Esophagus squamous epithelium (tissue), 5 donors: ENCODE results near the gene NEK7. TPM values are rescaled to one million over a fixed set of nuclear protein-coding genes. Genes with fewer than 3 reads are reported as not detected.

ENCODE experiments used
- DNase-seq: peaks from one replicate; lab custom pipeline; 2025; lab: John Stamatoyannopoulos, UW
- H3K27ac ChIP-seq, 4 donors: fragments of 200-600 bp; sonication (generic); one replicate each; pipeline ENCODE4 v1.5.1; 2016 to 2019; ENCODE audit warnings: mild to moderate bottlenecking in 1 of 4
- H3K27me3 ChIP-seq, 4 donors: fragments of 200-600 bp; sonication (generic); 1 replicate in 3 of 4; 2 replicates in 1 of 4; pipeline versions ENCODE4 v1.5.1 to v1.6.0; 2017 to 2021; ENCODE audit warnings: antibody characterized with exemption in 1 of 4
- H3K36me3 ChIP-seq, 3 donors: fragments of 200-600 bp; sonication (generic); one replicate each; pipeline ENCODE4 v1.5.1; 2016 to 2019
- H3K4me1 ChIP-seq, 3 donors: fragments of 200-600 bp; sonication (generic); one replicate each; pipeline ENCODE4 v1.5.1; 2017 to 2019
- H3K4me3 ChIP-seq, 4 donors: fragments of 200-600 bp; sonication (generic); 1 replicate in 3 of 4; 2 replicates in 1 of 4; pipeline ENCODE4 v1.5.1; 2016 to 2019; ENCODE audit warnings: mild to moderate bottlenecking in 2 of 4, moderate library complexity in 1 of 4
- H3K9me3 ChIP-seq, 3 donors: fragments of 200-600 bp; sonication (generic); one replicate each; pipeline ENCODE4 v1.5.1; 2016 to 2019
- POLR2A ChIP-seq, 4 donors: fragments of 450-650 bp; IDR thresholded peaks; one replicate each; pipeline ENCODE4 v1.6.1; 2017; ENCODE audit warnings: antibody characterized with exemption in 4 of 4, mild to moderate bottlenecking in 4 of 4, moderate library complexity in 3 of 4
- WGBS, 2 donors: methylation state at CpG; one replicate each; pipeline ENCODE4 v1.1.5; 2018; 5-methylcytosine and 5-hydroxymethylcytosine counted together
- intact Hi-C: fragments of 100-400 bp; cut with DNase I; formaldehyde crosslinking; loops from one replicate; pipeline ENCODE4 v1.15.0; 2022
- total RNA-seq, 4 donors: library from RNA; depleted of rRNA; stranded (reverse); fragments of >200 nt; gene quantifications; one replicate each; pipeline ENCODE4 v1.1.0, GENCODE V29; 2016
- TF ChIP-seq, protein P1 (sequence below), 6 experiments: fragments of 450-650 bp in 4 of 6; fragments of 200-600 bp in 2 of 6; sonication (generic) in 2 of 6; IDR thresholded peaks; one replicate each; pipeline ENCODE4 v1.5.1; 2016 to 2019; ENCODE audit warnings: antibody characterized with exemption in 6 of 6, mild to moderate bottlenecking in 4 of 6, moderate library complexity in 4 of 6
- donor health status: DM: yes; HTN: yes; CAD: no.

The NEK7 gene
- 10 to 100 TPM; 26.2 to 79.2 (median 52.4) TPM for total RNA-seq

DNA sequence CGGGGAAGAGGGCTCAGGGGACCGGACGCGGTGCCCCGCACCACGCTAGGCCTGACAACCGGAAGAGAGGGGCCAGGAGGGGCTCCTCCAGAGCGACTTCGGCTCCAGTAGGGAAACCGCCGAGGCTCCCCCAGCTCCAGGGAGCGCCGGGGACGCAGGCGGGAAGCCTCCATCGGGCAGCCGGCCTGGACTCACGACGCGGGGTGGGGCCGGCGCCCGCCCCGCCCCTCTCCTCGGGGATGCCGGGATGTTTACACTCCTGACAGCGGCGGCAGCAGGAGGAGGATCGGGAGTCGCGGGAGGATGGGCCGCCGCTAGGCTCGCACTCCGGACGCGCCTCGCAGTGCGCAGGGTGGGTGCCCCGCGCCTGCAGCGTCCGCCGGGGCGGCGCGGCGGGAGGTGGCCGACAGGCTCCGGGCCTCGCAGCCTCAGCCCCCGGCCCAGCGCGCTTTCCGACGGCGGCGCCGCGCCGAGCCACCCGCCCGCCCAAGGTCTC lies at the start of gene NEK7:
TSS of gene NEK7 (plus strand) at position 254 of the 496 bp plus-strand sequence. CDS start 75,583 bp downstream, outside the sequence.
- peak; percentile 39 for DNase-seq
- H3K27ac ChIP-seq, result peak within 1 kb of the TSS; percentile 95 to 100 (median 98)
- intact Hi-C loops, result no loop called here
- H3K4me1 ChIP-seq, result peaks cover 10 to 46% (median 11%) of the 10 kb centered on the region in 3 donors
- H3K9me3 ChIP-seq, result no peaks in the 10 kb centered on the region
- 0% methylated on average over 7 to 9 of the region's 63 CpGs for WGBS, 2 donors
- TF ChIP-seq POLR2A (IDR thresholded peaks at IDR 0.05), result peak in 3 of 4 donors; percentile 84 to 92 (median 89)
- TF ChIP-seq, protein P1, sequence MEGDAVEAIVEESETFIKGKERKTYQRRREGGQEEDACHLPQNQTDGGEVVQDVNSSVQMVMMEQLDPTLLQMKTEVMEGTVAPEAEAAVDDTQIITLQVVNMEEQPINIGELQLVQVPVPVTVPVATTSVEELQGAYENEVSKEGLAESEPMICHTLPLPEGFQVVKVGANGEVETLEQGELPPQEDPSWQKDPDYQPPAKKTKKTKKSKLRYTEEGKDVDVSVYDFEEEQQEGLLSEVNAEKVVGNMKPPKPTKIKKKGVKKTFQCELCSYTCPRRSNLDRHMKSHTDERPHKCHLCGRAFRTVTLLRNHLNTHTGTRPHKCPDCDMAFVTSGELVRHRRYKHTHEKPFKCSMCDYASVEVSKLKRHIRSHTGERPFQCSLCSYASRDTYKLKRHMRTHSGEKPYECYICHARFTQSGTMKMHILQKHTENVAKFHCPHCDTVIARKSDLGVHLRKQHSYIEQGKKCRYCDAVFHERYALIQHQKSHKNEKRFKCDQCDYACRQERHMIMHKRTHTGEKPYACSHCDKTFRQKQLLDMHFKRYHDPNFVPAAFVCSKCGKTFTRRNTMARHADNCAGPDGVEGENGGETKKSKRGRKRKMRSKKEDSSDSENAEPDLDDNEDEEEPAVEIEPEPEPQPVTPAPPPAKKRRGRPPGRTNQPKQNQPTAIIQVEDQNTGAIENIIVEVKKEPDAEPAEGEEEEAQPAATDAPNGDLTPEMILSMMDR (IDR thresholded peaks at IDR 0.05), result peak in 1 of 6 experiments; percentile 7
- H3K36me3 ChIP-seq, result no peaks in the 10 kb centered on the region
- H3K27me3 ChIP-seq, result no peaks in the 10 kb centered on the region
- H3K4me3 ChIP-seq, result peak within 1 kb of the TSS; percentile 75 to 89 (median 88)

DNA sequence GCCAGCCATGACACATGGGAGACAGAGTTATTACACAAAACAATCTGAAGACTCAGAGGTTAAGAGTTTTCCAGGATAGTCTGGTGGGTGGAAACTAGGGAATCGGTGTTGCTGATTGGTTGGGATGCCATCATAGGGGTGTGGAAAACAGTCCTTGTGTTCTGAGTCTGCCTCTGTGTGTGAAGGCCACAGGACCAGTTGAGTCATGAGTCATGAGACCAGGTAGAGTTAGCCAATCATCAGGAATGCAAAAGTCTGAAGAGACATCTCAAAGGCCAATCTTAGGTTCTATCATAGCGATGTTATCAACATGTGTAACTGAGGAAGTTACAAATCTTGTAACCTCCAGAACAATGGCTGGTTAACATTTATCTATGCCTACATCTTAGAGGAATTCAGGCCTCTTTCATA lies 49.7 kb upstream of the NEK7 start:
- Histone ChIP-seq H3K4me1 (no peaks in the 10 kb centered on the region), H3K4me3 (no peak overlapping the region), H3K36me3 (no peaks in the 10 kb centered on the region), H3K27me3 (no peaks in the 10 kb centered on the region), H3K9me3 (no peaks in the 10 kb centered on the region), H3K27ac (no peak overlapping the region)
- no peak for TF ChIP-seq POLR2A (IDR thresholded peaks at IDR 0.05)
- TF ChIP-seq, protein P1 (IDR thresholded peaks at IDR 0.05), result no peak
- WGBS, 2 donors, result 89 to 93% methylated on average over 2 of the region's 2 CpGs
- no peak for DNase-seq
- intact Hi-C loops, result no loop called here

DNA sequence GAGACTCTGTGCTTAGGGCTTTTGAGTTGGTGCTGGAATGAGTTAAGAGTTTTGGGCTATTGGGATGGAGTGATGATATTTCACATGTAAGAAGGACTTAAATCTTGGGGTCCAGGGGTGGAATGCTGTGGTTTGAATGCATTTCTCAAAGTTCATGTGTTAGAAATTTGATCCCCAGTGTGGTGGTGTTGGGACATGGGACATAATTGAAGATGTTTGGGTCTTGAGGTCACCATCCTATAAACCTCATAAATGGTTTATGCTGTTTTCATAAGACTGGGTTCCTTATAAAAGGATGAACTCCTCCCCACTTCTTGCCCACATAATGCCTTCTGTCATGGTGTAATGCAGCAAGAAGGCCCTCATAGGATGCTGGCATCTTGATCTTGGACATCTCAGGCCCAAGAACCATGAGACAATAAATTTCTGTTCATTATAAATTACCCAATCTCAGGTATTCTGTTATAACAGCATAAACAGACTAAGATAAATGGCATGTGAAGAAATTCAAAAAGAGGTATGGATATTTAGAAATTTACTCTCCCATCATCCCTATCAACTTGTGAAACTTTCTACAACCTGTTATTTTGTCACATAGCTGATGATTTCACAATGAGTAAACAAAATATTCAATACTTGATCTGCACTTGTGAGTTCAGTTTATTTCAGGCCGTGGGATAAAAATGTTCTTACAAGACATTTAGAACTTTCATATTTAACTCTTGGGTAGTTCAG lies 48.0 kb upstream of the NEK7 start:
- Histone ChIP-seq H3K9me3 (no peaks in the 10 kb centered on the region), H3K4me3 (no peak overlapping the region), H3K27me3 (no peaks in the 10 kb centered on the region), H3K4me1 (no peaks in the 10 kb centered on the region), H3K27ac (no peak overlapping the region), H3K36me3 (no peaks in the 10 kb centered on the region)
- intact Hi-C loops, result no loop called here
- 74% methylated on average over 1 of the region's 1 CpG for WGBS, 2 donors
- DNase-seq, result no peak
- TF ChIP-seq POLR2A (IDR thresholded peaks at IDR 0.05), result no peak

DNA sequence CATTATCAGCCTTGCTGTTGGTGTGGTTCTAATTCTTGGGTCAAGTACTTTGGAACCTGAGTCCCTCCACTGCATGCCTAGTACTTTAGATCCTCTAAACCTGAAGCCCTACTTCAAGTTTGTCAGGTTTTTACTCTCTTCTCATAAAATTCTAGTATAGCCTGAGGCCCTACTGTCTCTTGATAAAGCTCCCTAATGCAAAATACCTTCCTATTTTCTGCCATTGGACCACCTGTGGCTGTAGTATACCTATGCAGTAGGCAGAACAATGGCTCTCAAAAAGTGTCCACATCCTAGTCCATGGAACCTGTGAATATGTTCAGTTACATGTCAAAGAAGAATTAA lies 47.5 kb upstream of the NEK7 start:
- intact Hi-C loops, result no loop called here
- Histone ChIP-seq H3K27ac (no peak overlapping the region), H3K36me3 (no peaks in the 10 kb centered on the region), H3K4me1 (no peaks in the 10 kb centered on the region), H3K27me3 (no peaks in the 10 kb centered on the region), H3K4me3 (no peak overlapping the region), H3K9me3 (no peaks in the 10 kb centered on the region)
- no peak for DNase-seq
- TF ChIP-seq, protein P1 (IDR thresholded peaks at IDR 0.05), result no peak
- no peak for TF ChIP-seq POLR2A (IDR thresholded peaks at IDR 0.05)

DNA sequence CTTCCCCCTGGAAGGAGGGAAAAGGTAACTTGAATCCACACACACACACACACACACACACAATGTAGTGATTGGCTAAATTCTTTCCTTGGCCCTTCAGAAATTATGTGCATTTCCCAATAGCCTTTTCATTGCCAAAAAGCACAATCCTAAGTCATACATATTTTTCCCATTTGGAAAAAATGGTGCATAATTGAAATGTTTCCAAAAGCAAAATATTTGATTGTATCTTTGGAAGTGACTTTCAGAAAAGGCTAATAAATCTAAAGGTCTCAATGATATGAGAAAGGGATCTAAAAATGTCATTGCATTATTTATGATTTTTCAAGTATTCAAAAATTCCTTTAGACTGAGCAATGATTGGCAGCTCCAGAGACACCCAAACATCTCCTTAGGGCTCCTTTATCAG lies 43.5 kb upstream of the NEK7 start:
- DNase-seq, result no peak

More for the DNA sequence above, 43.5 kb upstream of the NEK7 start:
- H3K27ac ChIP-seq, result no peak overlapping the region
- intact Hi-C loops, result no loop called here
- no peaks in the 10 kb centered on the region for H3K9me3 ChIP-seq
- TF ChIP-seq POLR2A (IDR thresholded peaks at IDR 0.05), result no peak
- TF ChIP-seq, protein P1 (IDR thresholded peaks at IDR 0.05), result no peak
- no peaks in the 10 kb centered on the region for H3K4me1 ChIP-seq
- H3K36me3 ChIP-seq, result no peaks in the 10 kb centered on the region
- no peaks in the 10 kb centered on the region for H3K27me3 ChIP-seq
- no peak overlapping the region for H3K4me3 ChIP-seq
